ENCODE results near the gene TIMELESS. TPM values are rescaled to one million over a fixed set of nuclear protein-coding genes. Genes with fewer than 3 reads are reported as not detected.

Gene TIMELESS
- total RNA-seq, 2 experiments from 2014 or later = 60.1 to 62.6 TPM

Other genes with a start within 250 kb of the TIMELESS start
- 10 to 100 TPM; 28.2 to 31.2 TPM for gene RNF41, start 227.5 kb downstream of the TIMELESS start, total RNA-seq
- gene NABP2, start 225.1 kb downstream of the TIMELESS start, total RNA-seq = 10 to 100 TPM; 62.0 to 62.2 TPM
- 1 to 10 TPM in 1 of 2 experiments, under 1 TPM in 1; 0.59 to 1.7 TPM for gene SLC39A5, start 219.4 kb downstream of the TIMELESS start, total RNA-seq
- 10 to 100 TPM; 34.1 to 37.0 TPM for gene ANKRD52, start 191.0 kb downstream of the TIMELESS start, total RNA-seq
- gene COQ10A, start 182.5 kb downstream of the TIMELESS start, total RNA-seq = 1 to 10 TPM; 6.3 to 7.0 TPM
- gene CS, start 149.1 kb downstream of the TIMELESS start, total RNA-seq = 100 to 1,000 TPM; 304 to 309 TPM
- gene CNPY2, start 133.4 kb downstream of the TIMELESS start, total RNA-seq = 10 to 100 TPM; 74.7 to 91.6 TPM
- gene PAN2, start 115.4 kb downstream of the TIMELESS start, total RNA-seq = 10 to 100 TPM; 49.0 to 51.2 TPM
- 10 to 100 TPM; 47.6 to 48.5 TPM for gene IL23A, start 110.5 kb downstream of the TIMELESS start, total RNA-seq
- 100 to 1,000 TPM; 125 to 139 TPM for gene STAT2, start 89.3 kb downstream of the TIMELESS start, total RNA-seq
- gene APOF, start 86.6 kb downstream of the TIMELESS start, total RNA-seq = not detected
- not detected for gene MIP, start 5.2 kb upstream of the TIMELESS start, total RNA-seq
- gene SPRYD4, start 19.2 kb upstream of the TIMELESS start, total RNA-seq = 1 to 10 TPM; 2.4 to 2.9 TPM
- gene GLS2, start 38.7 kb upstream of the TIMELESS start, total RNA-seq = 1 to 10 TPM; 5.5 to 6.1 TPM
- 1 to 10 TPM; 2.2 to 2.9 TPM for gene RBMS2, start 72.4 kb upstream of the TIMELESS start, total RNA-seq
- 100 to 1,000 TPM in 1 of 2 experiments, 10 to 100 TPM in 1; 90.7 to 111 TPM for gene BAZ2A, start 180.9 kb upstream of the TIMELESS start, total RNA-seq
- 100 to 1,000 TPM; 709 to 722 TPM for gene ATP5F1B, start 196.6 kb upstream of the TIMELESS start, total RNA-seq
- 100 to 1,000 TPM; 355 to 356 TPM for gene PTGES3, start 238.9 kb upstream of the TIMELESS start, total RNA-seq